Measurements from ENCODE around the gene BACH2.

- no peak for TF ChIP-seq CTCF (conservative IDR thresholded peaks at IDR 0.05 in 1 of 2, IDR thresholded peaks at IDR 0.05 in 1 of 2; ENCODE audit: low read depth in 1 of 2, low read length in 2 of 2)
- no peak for TF ChIP-seq EZH2 (IDR thresholded peaks at IDR 0.05; ENCODE audit: low read length, missing control alignments)
These were observed 208.6 kb downstream of the BACH2 start for GRCh38 chr6:90088009-90088408.

All from fibroblast of lung (primary cell).